ENCODE measurements around the gene JAK1.

The JAK1 gene

DNA sequence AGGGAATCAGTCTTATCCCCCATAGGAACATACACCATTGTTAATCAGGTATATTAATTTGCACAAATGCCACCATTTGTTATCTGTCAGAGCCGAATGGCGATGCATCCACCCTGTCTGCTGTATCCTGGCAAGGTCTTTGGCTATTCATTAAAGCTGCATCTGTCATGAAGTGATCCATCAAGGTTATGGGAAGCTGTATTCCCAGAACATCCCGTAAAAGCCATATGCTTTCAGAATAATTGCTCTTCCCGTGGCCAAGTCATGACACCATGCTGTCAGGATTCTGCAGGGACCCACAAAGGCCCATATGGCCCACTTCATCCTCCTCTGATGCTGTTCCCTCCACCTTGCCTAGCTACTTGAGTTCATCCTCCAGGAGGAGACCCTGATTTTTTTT lies 117.5 kb downstream of the JAK1 start:
- TF ChIP-seq, protein P1, sequence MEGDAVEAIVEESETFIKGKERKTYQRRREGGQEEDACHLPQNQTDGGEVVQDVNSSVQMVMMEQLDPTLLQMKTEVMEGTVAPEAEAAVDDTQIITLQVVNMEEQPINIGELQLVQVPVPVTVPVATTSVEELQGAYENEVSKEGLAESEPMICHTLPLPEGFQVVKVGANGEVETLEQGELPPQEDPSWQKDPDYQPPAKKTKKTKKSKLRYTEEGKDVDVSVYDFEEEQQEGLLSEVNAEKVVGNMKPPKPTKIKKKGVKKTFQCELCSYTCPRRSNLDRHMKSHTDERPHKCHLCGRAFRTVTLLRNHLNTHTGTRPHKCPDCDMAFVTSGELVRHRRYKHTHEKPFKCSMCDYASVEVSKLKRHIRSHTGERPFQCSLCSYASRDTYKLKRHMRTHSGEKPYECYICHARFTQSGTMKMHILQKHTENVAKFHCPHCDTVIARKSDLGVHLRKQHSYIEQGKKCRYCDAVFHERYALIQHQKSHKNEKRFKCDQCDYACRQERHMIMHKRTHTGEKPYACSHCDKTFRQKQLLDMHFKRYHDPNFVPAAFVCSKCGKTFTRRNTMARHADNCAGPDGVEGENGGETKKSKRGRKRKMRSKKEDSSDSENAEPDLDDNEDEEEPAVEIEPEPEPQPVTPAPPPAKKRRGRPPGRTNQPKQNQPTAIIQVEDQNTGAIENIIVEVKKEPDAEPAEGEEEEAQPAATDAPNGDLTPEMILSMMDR (IDR thresholded peaks at IDR 0.05; ENCODE audit: borderline replicate concordance, control extremely low read depth, extremely low read depth, insufficient read depth, missing control alignments), result no peak
- in situ Hi-C loops (cut with MboI; ENCODE audit: low sequenced_read_pairs, unreplicated experiment), result no loop called here
- DNase-seq (ENCODE audit: low spot score), result no peak

DNA sequence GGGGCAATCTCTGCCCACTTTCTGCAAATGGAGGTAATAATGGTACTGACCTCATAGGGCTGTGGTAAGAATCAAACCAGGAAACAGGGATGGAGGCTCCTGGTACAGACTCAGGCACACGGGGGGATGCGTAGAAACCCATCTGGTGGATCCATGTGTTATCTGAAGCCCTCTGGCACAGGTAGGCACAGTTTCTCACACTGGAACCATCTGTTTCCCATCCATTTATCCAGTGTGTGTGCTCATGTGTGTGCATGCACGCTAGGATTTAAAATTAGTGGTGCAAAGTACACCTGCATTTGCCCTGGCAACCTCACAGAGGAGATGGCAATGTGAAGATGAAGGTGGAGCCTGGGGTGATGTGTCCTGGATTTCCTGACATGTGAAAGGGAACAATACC lies 118.2 kb downstream of the JAK1 start:
- in situ Hi-C loops (cut with MboI; ENCODE audit: low sequenced_read_pairs, unreplicated experiment), result no loop called here
- DNase-seq (ENCODE audit: low spot score), result no peak
- TF ChIP-seq, protein P1 (IDR thresholded peaks at IDR 0.05; ENCODE audit: borderline replicate concordance, control extremely low read depth, extremely low read depth, insufficient read depth, missing control alignments), result no peak

DNA sequence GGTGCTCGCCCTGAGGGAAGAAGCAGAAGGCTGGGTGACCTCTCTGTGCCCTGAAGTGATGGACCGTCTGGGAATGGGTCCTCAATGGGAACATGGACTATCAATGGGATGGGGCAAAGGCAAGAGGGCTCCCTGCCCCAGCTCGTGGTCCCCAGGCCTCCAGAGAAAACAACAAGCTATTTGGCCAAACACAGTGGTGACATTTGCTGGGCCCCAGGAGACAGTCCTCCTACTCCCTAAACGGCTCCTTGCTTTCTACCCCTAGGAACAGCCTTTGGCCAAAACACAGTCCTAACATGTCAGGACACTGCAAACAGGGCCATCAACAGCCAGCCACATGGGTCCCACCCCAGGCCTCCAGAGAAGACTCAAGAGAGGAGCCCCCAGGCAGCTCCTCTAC lies 118.7 kb downstream of the JAK1 start:
- TF ChIP-seq, protein P1 (IDR thresholded peaks at IDR 0.05; ENCODE audit: borderline replicate concordance, control extremely low read depth, extremely low read depth, insufficient read depth, missing control alignments), result no peak
- DNase-seq (ENCODE audit: low spot score), result no peak
- in situ Hi-C loops (cut with MboI; ENCODE audit: low sequenced_read_pairs, unreplicated experiment), result no loop called here

DNA sequence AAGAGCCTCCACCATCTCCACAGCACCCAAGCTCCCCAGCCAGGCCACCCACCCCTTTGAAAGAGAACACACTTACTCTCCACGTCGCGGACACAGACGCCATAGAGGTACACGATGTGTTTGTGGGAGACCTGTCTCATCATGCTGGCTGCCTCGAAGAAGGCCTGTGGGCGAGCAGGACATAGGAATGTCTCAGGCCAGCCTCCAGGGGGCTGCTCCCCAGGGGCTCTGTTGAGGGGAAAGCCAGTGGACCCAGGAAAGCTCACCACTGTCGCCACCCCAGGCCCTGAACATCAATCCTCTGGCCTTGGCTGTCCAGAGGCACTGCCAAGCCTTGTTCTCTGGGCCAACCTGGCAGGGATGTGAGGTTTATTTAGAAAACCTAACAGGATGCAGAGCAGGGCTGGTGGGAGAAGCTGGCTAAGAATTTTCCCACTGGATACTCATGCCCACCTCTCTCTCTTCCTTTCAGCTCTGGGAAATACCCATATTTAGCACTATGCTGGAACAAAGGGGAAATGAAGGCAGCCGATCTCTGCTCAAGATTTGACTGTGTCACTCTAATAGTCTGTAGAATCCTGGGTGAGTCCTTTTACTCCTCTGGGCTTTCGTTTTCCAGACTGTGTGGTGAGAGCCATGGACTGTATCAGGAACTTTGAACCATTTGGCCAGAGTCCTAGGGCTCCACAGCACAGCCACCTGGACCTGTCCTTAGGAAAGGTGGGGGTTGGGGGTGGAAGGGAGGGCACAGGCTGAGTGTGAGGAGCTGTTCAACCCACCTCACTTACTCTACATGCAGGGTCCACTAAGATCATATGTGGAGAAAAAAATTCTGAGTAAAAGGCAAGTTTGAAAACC lies 119.5 kb downstream of the JAK1 start:
- TF ChIP-seq, protein P1 (IDR thresholded peaks at IDR 0.05; ENCODE audit: borderline replicate concordance, control extremely low read depth, extremely low read depth, insufficient read depth, missing control alignments), result no peak
- DNase-seq (ENCODE audit: low spot score), result no peak
- in situ Hi-C loops (cut with MboI; ENCODE audit: low sequenced_read_pairs, unreplicated experiment), result no loop called here

DNA sequence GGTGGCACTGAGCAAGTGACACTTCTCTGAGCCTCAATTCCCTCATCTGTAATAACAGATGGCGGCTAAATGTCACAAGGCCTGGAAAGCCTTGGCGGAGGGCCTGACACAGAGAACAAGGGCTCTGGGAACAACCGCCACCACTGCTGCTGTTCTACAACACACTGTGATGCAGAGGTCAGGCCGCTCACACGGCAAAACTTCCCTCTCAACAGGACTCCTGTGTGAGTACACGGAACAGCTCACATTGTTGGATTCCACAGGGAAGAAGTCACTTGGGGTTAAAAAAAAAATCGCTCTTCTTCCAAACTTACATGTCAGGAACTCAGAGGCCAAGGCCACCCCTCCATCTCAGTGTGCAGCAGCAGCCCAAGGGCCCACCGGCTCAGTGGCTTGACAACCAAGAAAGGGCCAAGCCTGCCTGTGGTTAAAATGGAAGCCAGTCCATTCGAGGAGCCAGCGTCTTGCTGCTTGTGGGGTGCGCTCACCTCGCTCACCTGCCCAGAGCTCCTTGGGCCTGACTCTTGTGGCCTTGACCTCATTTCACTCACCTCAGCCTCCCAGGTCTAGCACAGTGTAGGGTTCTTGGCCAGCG lies 120.4 kb downstream of the JAK1 start:
- in situ Hi-C loops (cut with MboI; ENCODE audit: low sequenced_read_pairs, unreplicated experiment), result no loop called here
- DNase-seq (ENCODE audit: low spot score), result no peak
- TF ChIP-seq, protein P1 (IDR thresholded peaks at IDR 0.05; ENCODE audit: borderline replicate concordance, control extremely low read depth, extremely low read depth, insufficient read depth, missing control alignments), result no peak

DNA sequence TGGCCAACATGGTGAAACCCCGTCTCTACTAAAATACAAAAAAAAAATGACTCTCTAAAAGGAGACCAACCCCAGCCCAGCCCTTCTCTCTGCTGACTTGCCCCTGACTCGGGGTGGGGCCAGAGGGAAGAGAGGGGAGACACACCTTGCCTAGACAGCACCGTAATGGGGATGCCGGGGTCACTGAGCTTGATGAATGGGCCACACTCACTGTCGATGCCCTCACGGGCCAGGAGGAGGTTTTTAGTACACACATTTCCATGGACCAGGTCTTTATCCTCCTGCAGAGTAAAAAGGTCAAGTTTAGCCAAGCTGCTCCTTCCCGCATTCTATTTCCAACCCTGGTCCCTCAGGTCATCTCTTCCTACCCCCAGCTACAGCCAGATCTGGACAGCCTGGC lies 121.7 kb downstream of the JAK1 start:
- no peak for DNase-seq (ENCODE audit: low spot score)
- TF ChIP-seq, protein P1 (IDR thresholded peaks at IDR 0.05; ENCODE audit: borderline replicate concordance, control extremely low read depth, extremely low read depth, insufficient read depth, missing control alignments), result no peak
- in situ Hi-C loops (cut with MboI; ENCODE audit: low sequenced_read_pairs, unreplicated experiment), result no loop called here

All from GM13976 (cell line).